SW 1271 (cell line): ENCODE measurements around the gene ZBTB40.

Experiments used
- DNase-seq, 2 experiments: peaks; one replicate each; lab custom pipeline; 2025; lab: John Stamatoyannopoulos, UW

Gene ZBTB40

GRCh38 chr1:22503721-22504410 lies 52.2 kb downstream of the ZBTB40 start:
- no peak for DNase-seq

- DNase-seq = no peak
Measured at GRCh38 chr1:22506130-22506692, 54.6 kb downstream of the ZBTB40 start.

GRCh38 chr1:22507587-22507986 lies 55.9 kb downstream of the ZBTB40 start:
- DNase-seq = no peak

GRCh38 chr1:22508329-22508728 lies 56.7 kb downstream of the ZBTB40 start:
- no peak for DNase-seq

- DNase-seq = no peak
Measured at GRCh38 chr1:22508991-22509390, 57.3 kb downstream of the ZBTB40 start.

GRCh38 chr1:22509815-22510214 lies 58.2 kb downstream of the ZBTB40 start:
- DNase-seq = no peak

- DNase-seq = no peak
Measured at GRCh38 chr1:22512873-22513272, 61.2 kb downstream of the ZBTB40 start.

GRCh38 chr1:22516906-22517571 lies 65.4 kb downstream of the ZBTB40 start:
- no peak for DNase-seq

GRCh38 chr1:22517956-22518355 lies 66.3 kb downstream of the ZBTB40 start:
- DNase-seq = no peak

- DNase-seq = no peak
Measured at GRCh38 chr1:22518379-22518778, 66.7 kb downstream of the ZBTB40 start.

GRCh38 chr1:22520871-22521270 lies 69.2 kb downstream of the ZBTB40 start:
- no peak for DNase-seq

GRCh38 chr1:22521692-22522091 lies 70.0 kb downstream of the ZBTB40 start:
- no peak for DNase-seq

GRCh38 chr1:22522221-22522743 lies 70.6 kb downstream of the ZBTB40 start:
- no peak for DNase-seq

- DNase-seq = no peak
Measured at GRCh38 chr1:22524481-22524880, 72.8 kb downstream of the ZBTB40 start.

- no peak for DNase-seq
Measured at GRCh38 chr1:22525211-22525610, 73.6 kb downstream of the ZBTB40 start.

- DNase-seq = no peak
Measured at GRCh38 chr1:22525646-22526045, 74.0 kb downstream of the ZBTB40 start.

GRCh38 chr1:22526098-22526497 lies 74.4 kb downstream of the ZBTB40 start:
- DNase-seq = no peak

GRCh38 chr1:22526677-22527076 lies 75.0 kb downstream of the ZBTB40 start:
- no peak for DNase-seq

GRCh38 chr1:22527122-22527521 lies 75.5 kb downstream of the ZBTB40 start:
- DNase-seq = no peak

- DNase-seq = no peak
Measured at GRCh38 chr1:22527555-22528296, 76.1 kb downstream of the ZBTB40 start.

GRCh38 chr1:22528451-22528850 lies 76.8 kb downstream of the ZBTB40 start:
- DNase-seq = no peak

GRCh38 chr1:22529901-22530621 lies 78.4 kb downstream of the ZBTB40 start:
- no peak for DNase-seq
